PC-3 (cell line): ENCODE results near the gene TVP23C. TPM values are rescaled to one million over a fixed set of nuclear protein-coding genes. Genes with fewer than 3 reads are reported as not detected.

Experiments
- ATAC-seq: fragments of 200-7000 bp; cut with Tn5 transposase; 2 replicates; pipeline ENCODE4 v1.9.1; 2020; ENCODE audit warnings: mild to moderate bottlenecking, moderate library complexity
- BruUV-seq: library from RNA; stranded (reverse); fragments of 400-500 nt; replicated peaks from 2 replicates; lab custom pipeline; 2021; lab: Mats Ljungman, UMichigan
- CTCF ChIA-PET: fragments of 300-600 bp; sonication (Branson Sonifier 250); formaldehyde crosslinking; loops from one replicate; lab custom pipeline; 2022; ENCODE audit warnings: antibody characterized with exemption; lab: Charles Lee
- POLR2A ChIA-PET: fragments of 300-600 bp; sonication (Branson Sonifier 250); formaldehyde crosslinking; loops from one replicate; lab custom pipeline; 2022; ENCODE audit warnings: antibody characterized with exemption; ENCODE audit not compliant: unreplicated experiment; lab: Charles Lee
- DNase-seq: peaks from one replicate; pipeline ENCODE4 v3.0.0-alpha.2; 2015
- H2AFZ ChIP-seq: fragments of 300-600 bp; sonication (generic); 2 replicates; pipeline ENCODE4 v1.6.0; 2016; ENCODE audit warnings: antibody characterized with exemption, low read length
- H3F3A ChIP-seq: fragments of 300-600 bp; sonication (generic); one replicate; pipeline ENCODE4 v1.6.0; 2017; ENCODE audit warnings: antibody characterized with exemption, low read length, control low read depth, mild to moderate bottlenecking; ENCODE audit not compliant: unreplicated experiment
- H3K27ac ChIP-seq: fragments of 300-600 bp; sonication (generic); 2 replicates; pipeline ENCODE4 v1.5.1; 2016; ENCODE audit warnings: mild to moderate bottlenecking, low read length
- H3K27me3 ChIP-seq: fragments of 300-600 bp; sonication (generic); 2 replicates; pipeline ENCODE4 v1.6.1; 2016; ENCODE audit warnings: low read length, mixed read lengths
- H3K36me3 ChIP-seq: fragments of 300-600 bp; sonication (generic); 2 replicates; pipeline ENCODE4 v1.6.1; 2016; ENCODE audit warnings: low read depth, mixed run types, low read length, mixed read lengths
- H3K4me1 ChIP-seq: fragments of 300-600 bp; sonication (generic); 2 replicates; pipeline ENCODE4 v1.5.1; 2016; ENCODE audit warnings: low read length; ENCODE audit not compliant: insufficient read depth
- H3K4me2 ChIP-seq: fragments of 300-600 bp; sonication (generic); 2 replicates; pipeline ENCODE4 v1.6.0; 2016; ENCODE audit warnings: low read length
- H3K4me3 ChIP-seq: fragments of 300-600 bp; sonication (generic); 2 replicates; pipeline ENCODE4 v1.5.1; 2016; ENCODE audit warnings: mild to moderate bottlenecking, low read length, mixed read lengths
- H3K79me2 ChIP-seq: fragments of 300-600 bp; sonication (generic); 2 replicates; pipeline ENCODE4 v1.6.1; 2017; ENCODE audit warnings: low read length, mixed read lengths
- H3K9ac ChIP-seq: fragments of 300-600 bp; sonication (generic); 2 replicates; pipeline ENCODE4 v1.6.0; 2016; ENCODE audit warnings: mild to moderate bottlenecking, low read length
- H3K9me2 ChIP-seq: fragments of 300-600 bp; sonication (generic); replicated peaks from 2 replicates; pipeline ENCODE4 v1.6.1; 2016; ENCODE audit warnings: mixed run types, low read length, mixed read lengths
- H3K9me3 ChIP-seq: fragments of 300-600 bp; sonication (generic); 2 replicates; pipeline ENCODE4 v1.6.1; 2016; ENCODE audit warnings: low read length, mixed read lengths
- H4K20me1 ChIP-seq: fragments of 300-600 bp; sonication (generic); 2 replicates; pipeline ENCODE4 v1.6.1; 2016; ENCODE audit warnings: low read length, mixed read lengths
- EZH2 ChIP-seq: fragments of 300-600 bp; sonication (generic); IDR thresholded peaks from one replicate; pipeline ENCODE4 v1.6.1; 2017; ENCODE audit warnings: antibody characterized with exemption, mild to moderate bottlenecking, low read length; ENCODE audit not compliant: unreplicated experiment
- EZH2phosphoT487 ChIP-seq: fragments of 300-600 bp; sonication (generic); IDR thresholded peaks from 2 replicates; pipeline ENCODE4 v1.6.1; 2018; ENCODE audit warnings: mild to moderate bottlenecking, antibody characterized with exemption, low read length, borderline replicate concordance
- intact Hi-C: fragments of 100-400 bp; cut with micrococcal nuclease; formaldehyde crosslinking; loops from 2 replicates; pipeline ENCODE4 v1.9.0; 2023
- total RNA-seq: library from RNA; depleted of rRNA; stranded (reverse); fragments of >200 nt; gene quantifications from 2 replicates; pipeline ENCODE4 v1.2.3, GENCODE V29; 2014
- TF ChIP-seq, protein P1 (sequence below): fragments of 300-600 bp; sonication (generic); conservative IDR thresholded peaks from 2 replicates; pipeline ENCODE4 v1.5.1; 2017; ENCODE audit warnings: antibody characterized with exemption, low read depth, mild to moderate bottlenecking, low read length

The TVP23C gene
- total RNA-seq, 1 experiment from 2014 or later = 23.7 TPM

DNA sequence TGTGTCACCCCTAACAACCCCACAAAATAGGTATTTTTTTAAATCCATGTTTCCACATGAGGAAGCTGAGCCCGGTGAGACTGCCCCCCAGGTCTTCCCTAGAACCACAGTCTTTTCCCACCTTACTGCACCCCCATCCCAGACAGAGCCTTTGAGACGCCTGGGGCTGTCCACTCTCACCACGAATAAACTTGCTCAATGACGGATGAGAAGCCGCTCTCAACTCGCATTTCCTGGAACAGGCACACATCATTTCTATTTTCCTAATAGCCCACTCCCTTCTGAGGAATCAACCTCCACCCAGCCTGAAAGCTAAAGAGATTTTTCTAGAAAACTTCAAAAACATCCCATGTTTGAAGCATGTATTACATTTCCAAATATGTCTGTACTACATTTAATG, 81.8 kb downstream of the TVP23C start:
- Histone ChIP-seq H3K27ac (no peak overlapping the region), H3K4me2 (no peak overlapping the region), H3K79me2 (no peaks in the 10 kb centered on the region), H3K9ac (no peak overlapping the region), H3K36me3 (no peaks in the 10 kb centered on the region; the same call in 1 of the 2 replicates), H3K4me3 (no peak overlapping the region), H3K9me2 (no peaks in the 10 kb centered on the region), H3K27me3 (no peaks in the 10 kb centered on the region), H3F3A (no peaks in the 10 kb centered on the region), H4K20me1 (no peaks in the 10 kb centered on the region), H3K4me1 (peaks cover 12% of the 10 kb centered on the region), H3K9me3 (no peaks in the 10 kb centered on the region), H2AFZ (no peak overlapping the region)
- ATAC-seq (no peak), DNase-seq (no peak)
- intact Hi-C loops = no loop called here
- TF ChIP-seq EZH2phosphoT487 (no peak), EZH2 (no peak)
- TF ChIP-seq, protein P1, sequence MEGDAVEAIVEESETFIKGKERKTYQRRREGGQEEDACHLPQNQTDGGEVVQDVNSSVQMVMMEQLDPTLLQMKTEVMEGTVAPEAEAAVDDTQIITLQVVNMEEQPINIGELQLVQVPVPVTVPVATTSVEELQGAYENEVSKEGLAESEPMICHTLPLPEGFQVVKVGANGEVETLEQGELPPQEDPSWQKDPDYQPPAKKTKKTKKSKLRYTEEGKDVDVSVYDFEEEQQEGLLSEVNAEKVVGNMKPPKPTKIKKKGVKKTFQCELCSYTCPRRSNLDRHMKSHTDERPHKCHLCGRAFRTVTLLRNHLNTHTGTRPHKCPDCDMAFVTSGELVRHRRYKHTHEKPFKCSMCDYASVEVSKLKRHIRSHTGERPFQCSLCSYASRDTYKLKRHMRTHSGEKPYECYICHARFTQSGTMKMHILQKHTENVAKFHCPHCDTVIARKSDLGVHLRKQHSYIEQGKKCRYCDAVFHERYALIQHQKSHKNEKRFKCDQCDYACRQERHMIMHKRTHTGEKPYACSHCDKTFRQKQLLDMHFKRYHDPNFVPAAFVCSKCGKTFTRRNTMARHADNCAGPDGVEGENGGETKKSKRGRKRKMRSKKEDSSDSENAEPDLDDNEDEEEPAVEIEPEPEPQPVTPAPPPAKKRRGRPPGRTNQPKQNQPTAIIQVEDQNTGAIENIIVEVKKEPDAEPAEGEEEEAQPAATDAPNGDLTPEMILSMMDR = no peak
- BruUV-seq = no TSS peak
- ChIA-PET POLR2A (no interaction called here), CTCF (no interaction called here)

DNA sequence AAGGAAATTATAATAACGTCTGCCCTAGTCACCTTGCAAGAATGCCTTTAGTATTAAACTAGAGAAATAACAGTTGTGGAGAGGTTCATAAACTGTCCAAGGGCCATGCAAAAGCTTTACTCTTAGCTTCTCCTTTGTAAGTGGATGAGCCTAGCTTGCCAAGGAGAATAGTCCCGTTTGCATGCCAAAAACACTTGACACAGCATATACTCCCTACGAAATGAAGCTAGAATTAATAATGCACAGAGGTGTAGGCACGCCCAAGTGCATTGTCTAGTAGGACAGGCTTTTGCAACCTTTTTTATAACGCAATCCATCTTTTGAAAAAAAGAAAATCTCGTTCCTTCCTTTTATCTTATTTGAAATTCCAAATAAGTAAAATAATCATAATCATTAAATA, 83.1 kb downstream of the TVP23C start:
- Histone ChIP-seq H2AFZ (no peak overlapping the region), H3K36me3 (no peaks in the 10 kb centered on the region; the same call in 1 of the 2 replicates), H3K27me3 (no peaks in the 10 kb centered on the region), H4K20me1 (no peaks in the 10 kb centered on the region), H3F3A (no peaks in the 10 kb centered on the region), H3K4me3 (no peak overlapping the region), H3K4me1 (peaks cover 12% of the 10 kb centered on the region), H3K4me2 (peak overlapping the region; percentile 19; the same call in 1 of the 2 replicates), H3K9ac (no peak overlapping the region), H3K79me2 (no peaks in the 10 kb centered on the region), H3K27ac (no peak overlapping the region), H3K9me2 (no peaks in the 10 kb centered on the region), H3K9me3 (no peaks in the 10 kb centered on the region)
- TF ChIP-seq, protein P1 = no peak
- TF ChIP-seq EZH2phosphoT487 (no peak), EZH2 (no peak)
- ChIA-PET CTCF (no interaction called here), POLR2A (no interaction called here)
- ATAC-seq = no peak
- intact Hi-C loops = no loop called here
- DNase-seq = no peak
- no TSS peak for BruUV-seq

DNA sequence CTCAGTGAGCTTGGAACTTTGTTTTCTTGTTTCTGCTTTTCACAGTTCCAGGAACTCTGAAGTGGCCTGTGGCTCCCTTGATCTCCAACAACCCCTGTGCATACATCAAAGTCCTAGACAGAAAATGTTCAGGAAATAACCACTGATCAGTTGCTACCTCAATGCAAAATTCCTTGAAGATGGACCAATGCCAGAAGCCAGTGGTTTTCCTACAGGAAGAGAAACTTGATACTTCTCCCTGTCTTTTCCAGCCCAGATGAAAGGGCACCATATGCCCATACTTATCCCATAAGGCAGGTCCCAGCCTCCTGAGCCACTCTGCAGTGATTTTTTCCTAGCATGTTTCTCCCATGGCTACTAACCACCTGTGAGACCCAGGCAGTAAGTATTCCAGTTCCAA, 83.6 kb downstream of the TVP23C start:
- no TSS peak for BruUV-seq
- Histone ChIP-seq H3K79me2 (no peaks in the 10 kb centered on the region), H3K9me3 (no peaks in the 10 kb centered on the region), H3K9me2 (no peaks in the 10 kb centered on the region), H3K9ac (no peak overlapping the region), H3K4me3 (no peak overlapping the region), H4K20me1 (no peaks in the 10 kb centered on the region), H3K4me1 (peaks cover 12% of the 10 kb centered on the region), H3F3A (no peaks in the 10 kb centered on the region), H3K36me3 (no peaks in the 10 kb centered on the region; the same call in 1 of the 2 replicates), H3K27me3 (no peaks in the 10 kb centered on the region), H3K4me2 (peak overlapping the region; percentile 19; the same call in 1 of the 2 replicates), H3K27ac (no peak overlapping the region), H2AFZ (no peak overlapping the region)
- DNase-seq = peak; percentile 65
- peak; percentile 55; the same call in 1 of the 2 replicates for ATAC-seq
- CTCF ChIA-PET = no interaction called here
- POLR2A ChIA-PET = no interaction called here
- TF ChIP-seq EZH2phosphoT487 = no peak
- TF ChIP-seq EZH2 = no peak
- TF ChIP-seq, protein P1 = no peak
- intact Hi-C loops = no loop called here
